Large intestine (tissue), 3 donors: ENCODE data around the gene TRAPPC2L. TPM values are rescaled to one million over a fixed set of nuclear protein-coding genes. Genes with fewer than 3 reads are reported as not detected.
"Not testable (repeated sequence)": the region's sequence is repeated elsewhere in the genome, so short reads cannot be mapped to it uniquely, and the experiment has no call there.

Source experiments
- DNase-seq, 2 donors: peaks; one replicate each; pipeline versions ENCODE4 v3.0.0 to v3.0.0-alpha.2; 2013
- H3K27ac ChIP-seq: one replicate; pipeline ENCODE4 v1.5.1; 2013; ENCODE audit warnings: low read length
- H3K27me3 ChIP-seq: 2 replicates; pipeline ENCODE4 v1.6.1; 2013; ENCODE audit warnings: low read length; ENCODE audit not compliant: control insufficient read depth, insufficient read depth
- H3K36me3 ChIP-seq: 2 replicates; pipeline ENCODE4 v1.6.1; 2013; ENCODE audit warnings: low read length; ENCODE audit not compliant: control insufficient read depth, insufficient read depth
- H3K4me1 ChIP-seq: one replicate; pipeline ENCODE4 v1.6.1; 2013; ENCODE audit warnings: low read length; ENCODE audit not compliant: control insufficient read depth, insufficient read depth
- H3K4me3 ChIP-seq: one replicate; pipeline ENCODE4 v1.5.1; 2013; ENCODE audit warnings: low read length
- H3K9me3 ChIP-seq: one replicate; pipeline ENCODE4 v1.6.1; 2013; ENCODE audit warnings: mild to moderate bottlenecking, low read depth, low read length, moderate library complexity; ENCODE audit not compliant: control insufficient read depth
- WGBS: methylation state at CpG from one replicate; pipeline ENCODE4 v1.1.5; 2013; ENCODE audit warnings: low lambda C conversion rate; ENCODE audit not compliant: insufficient coverage; 5-methylcytosine and 5-hydroxymethylcytosine counted together
- polyA plus RNA-seq: library from polyadenylated mRNA; unstranded; fragments of 120-200 nt; gene quantifications from one replicate; pipeline ENCODE4 v1.2.1, GENCODE V29; 2013

The TRAPPC2L gene
- polyA plus RNA-seq, 1 donor: 96.0 TPM

- H3K27ac ChIP-seq: no peak overlapping the region
- peaks cover 14% of the 10 kb centered on the region for H3K27me3 ChIP-seq
- no peak for DNase-seq
- H3K36me3 ChIP-seq: no peaks in the 10 kb centered on the region
- peaks cover 17% of the 10 kb centered on the region for H3K4me1 ChIP-seq
- peaks cover 19% of the 10 kb centered on the region for H3K9me3 ChIP-seq
- WGBS: no CpG with 5 or more reads among the region's 11 CpGs
- H3K4me3 ChIP-seq: no peak overlapping the region
Measured at GRCh38 chr16:88883946-88884345, 27.0 kb downstream of the TRAPPC2L start.

DNA sequence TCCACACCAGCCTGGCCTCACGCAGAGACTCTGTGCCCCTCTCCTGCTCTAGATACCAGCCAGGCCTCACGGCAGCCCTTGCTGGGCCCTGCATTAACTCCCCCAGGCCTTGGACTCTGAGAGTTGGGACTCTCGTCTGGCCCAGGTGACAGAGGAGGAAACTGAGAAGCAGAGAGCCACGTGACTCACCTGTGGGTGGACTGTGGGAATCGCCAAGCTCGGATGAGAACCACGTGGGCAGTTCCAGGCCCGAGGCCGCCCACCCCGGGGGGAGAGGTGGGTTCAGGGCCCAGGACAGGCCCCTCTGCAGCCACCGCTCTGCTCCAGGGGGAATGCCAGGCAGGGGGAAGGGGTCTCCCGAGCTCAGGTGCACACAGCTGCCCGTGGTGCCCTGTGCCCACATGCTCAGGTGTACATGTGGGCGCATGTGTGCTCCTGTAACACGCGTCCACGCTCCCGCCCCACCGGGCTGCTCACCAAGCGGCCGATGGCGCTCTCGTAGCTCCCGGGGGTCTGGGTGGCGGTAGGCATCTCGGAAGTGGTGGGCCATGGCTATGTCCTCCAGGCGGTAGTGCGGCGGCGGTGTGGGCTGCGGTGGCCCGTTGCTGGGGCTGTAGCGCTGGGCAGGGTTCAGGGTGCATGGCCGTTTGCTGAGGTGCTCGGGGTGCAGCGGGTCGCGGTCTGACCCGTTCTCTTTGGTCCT, 27.8 kb downstream of the TRAPPC2L start:
- Histone ChIP-seq H3K4me3 (no peak overlapping the region), H3K9me3 (peaks cover 23% of the 10 kb centered on the region), H3K4me1 (peaks cover 17% of the 10 kb centered on the region), H3K27me3 (peaks cover 14% of the 10 kb centered on the region), H3K27ac (no peak overlapping the region), H3K36me3 (no peaks in the 10 kb centered on the region)
- WGBS: no CpG with 5 or more reads among the region's 39 CpGs
- DNase-seq: no peak

DNA sequence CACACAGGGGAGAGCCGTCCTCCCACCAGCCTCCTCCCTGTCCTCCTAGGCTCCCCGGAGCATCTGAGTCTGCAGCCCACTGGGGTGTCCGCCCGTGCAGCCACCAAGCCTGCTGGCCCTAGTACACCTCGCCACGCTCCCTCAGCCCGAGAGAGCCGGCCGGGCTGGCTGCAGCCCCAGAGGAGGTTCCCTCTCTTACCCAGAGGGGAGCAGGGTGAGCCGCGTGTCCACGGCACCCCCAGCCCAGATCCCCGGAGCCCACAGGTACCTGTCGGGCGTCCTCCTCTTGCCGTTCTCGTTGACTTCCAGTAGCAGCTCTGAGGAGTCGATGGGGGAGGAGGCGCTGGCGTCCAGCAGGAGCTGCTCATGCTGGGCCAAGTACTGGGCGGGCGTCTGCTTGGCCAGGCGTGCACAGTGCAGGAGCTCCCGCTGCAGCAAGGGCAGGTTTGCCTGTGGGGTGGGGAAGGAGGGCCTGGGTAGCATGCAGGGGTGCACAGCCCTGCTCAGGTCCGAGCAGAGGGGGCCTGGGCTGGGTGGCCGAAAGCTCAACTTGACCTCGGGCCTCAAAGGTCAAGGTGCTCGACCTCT, 28.9 kb downstream of the TRAPPC2L start:
- Histone ChIP-seq H3K4me3 (no peak overlapping the region), H3K4me1 (peaks cover 8% of the 10 kb centered on the region), H3K27ac (no peak overlapping the region), H3K36me3 (peaks cover 3% of the 10 kb centered on the region), H3K27me3 (peaks cover 10% of the 10 kb centered on the region), H3K9me3 (peaks cover 31% of the 10 kb centered on the region)
- no CpG with 5 or more reads among the region's 28 CpGs for WGBS
- no peak for DNase-seq

DNA sequence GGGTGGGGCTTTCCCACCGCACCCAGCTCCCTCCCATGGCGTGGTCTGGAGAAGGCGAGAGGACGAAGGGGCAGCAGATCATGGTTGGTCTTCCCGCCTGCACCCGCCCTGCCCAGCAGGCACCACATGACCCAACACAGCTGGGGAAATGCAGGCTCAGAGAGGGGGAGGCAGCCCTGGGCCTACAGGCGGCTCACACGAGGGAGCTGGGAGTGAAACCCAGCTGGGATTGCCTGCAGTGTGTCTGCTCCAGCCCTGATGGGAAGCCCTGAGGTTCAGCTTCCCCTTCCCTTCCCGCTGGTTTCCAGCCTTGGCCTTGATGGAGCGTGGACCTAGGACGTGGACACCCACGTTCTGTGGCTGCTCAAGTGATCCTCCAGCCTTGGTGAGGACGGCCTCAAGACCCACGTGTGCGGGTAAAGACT, 29.5 kb downstream of the TRAPPC2L start:
- no CpG with 5 or more reads among the region's 15 CpGs for WGBS
- peaks cover 35% of the 10 kb centered on the region for H3K9me3 ChIP-seq
- H3K4me1 ChIP-seq: peaks cover 4% of the 10 kb centered on the region
- no peak for DNase-seq
- peaks cover 3% of the 10 kb centered on the region for H3K36me3 ChIP-seq
- H3K27me3 ChIP-seq: peaks cover 3% of the 10 kb centered on the region
- no peak overlapping the region for H3K27ac ChIP-seq
- no peak overlapping the region for H3K4me3 ChIP-seq

- Histone ChIP-seq H3K36me3 (peaks cover 3% of the 10 kb centered on the region), H3K4me3 (no peak overlapping the region), H3K4me1 (no peaks in the 10 kb centered on the region), H3K27me3 (no peaks in the 10 kb centered on the region), H3K9me3 (peaks cover 35% of the 10 kb centered on the region), H3K27ac (no peak overlapping the region)
- no CpG with 5 or more reads among the region's 39 CpGs for WGBS
- DNase-seq: peak; percentile 43 to 50
Measured at GRCh38 chr16:88886845-88887521, 30.1 kb downstream of the TRAPPC2L start.

- H3K4me1 ChIP-seq: no peaks in the 10 kb centered on the region
- H3K36me3 ChIP-seq: peaks cover 3% of the 10 kb centered on the region
- no peak for DNase-seq
- no CpG with 5 or more reads among the region's 14 CpGs for WGBS
- no peaks in the 10 kb centered on the region for H3K27me3 ChIP-seq
- no peak overlapping the region for H3K4me3 ChIP-seq
- H3K9me3 ChIP-seq: peaks cover 27% of the 10 kb centered on the region
- H3K27ac ChIP-seq: no peak overlapping the region
Measured at GRCh38 chr16:88888057-88888456, 31.1 kb downstream of the TRAPPC2L start.

DNA sequence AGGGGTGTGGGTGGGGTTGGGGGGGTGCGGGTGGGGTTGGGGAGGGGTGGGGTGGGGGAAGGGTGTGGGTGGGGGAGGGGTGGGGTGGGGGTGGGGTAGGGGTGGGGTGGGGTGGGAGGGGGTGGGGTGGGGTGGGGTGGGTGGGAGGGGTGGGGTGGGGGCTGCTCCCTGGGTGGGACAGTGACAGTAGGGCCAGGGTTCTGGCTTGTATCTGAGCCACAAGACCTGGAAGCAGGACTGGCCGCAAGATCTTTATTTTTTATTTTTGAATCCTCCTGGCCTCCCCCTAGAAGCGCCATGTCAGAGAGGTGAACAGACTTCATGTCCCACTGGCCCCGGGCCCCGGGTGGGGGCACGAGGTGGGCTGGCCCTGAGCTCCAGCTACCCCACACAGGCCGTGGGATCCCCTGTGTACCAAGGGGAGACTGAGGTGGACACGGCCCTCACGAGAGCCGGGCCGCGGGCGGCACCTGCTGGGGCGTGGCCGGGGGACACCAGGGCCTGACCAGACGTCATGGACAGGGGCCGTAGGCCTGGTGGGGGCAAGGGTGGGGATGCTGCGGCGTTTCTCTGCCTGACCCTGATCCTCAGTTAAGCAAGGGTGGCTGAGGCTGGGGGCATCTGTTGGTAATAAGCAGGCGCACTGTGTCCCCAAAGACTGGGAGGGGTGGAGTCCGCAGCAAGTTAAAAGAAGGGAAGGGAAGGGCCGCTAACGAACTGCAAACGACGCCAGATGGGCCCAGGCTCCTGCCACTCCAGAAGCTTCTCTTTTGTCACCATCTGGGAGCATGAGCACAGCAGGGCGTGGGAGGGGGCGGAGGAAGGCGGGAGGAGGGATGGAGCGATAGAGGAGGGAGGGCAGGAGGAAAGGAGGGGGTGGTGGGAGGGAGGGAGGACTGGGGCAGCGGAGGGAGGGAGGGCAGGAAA, 31.8 kb downstream of the TRAPPC2L start:
- no peak for DNase-seq
- H3K36me3 ChIP-seq: peaks cover 3% of the 10 kb centered on the region
- no peaks in the 10 kb centered on the region for H3K27me3 ChIP-seq
- peaks cover 27% of the 10 kb centered on the region for H3K9me3 ChIP-seq
- H3K4me1 ChIP-seq: no peaks in the 10 kb centered on the region
- no peak overlapping the region for H3K4me3 ChIP-seq
- no peak overlapping the region for H3K27ac ChIP-seq
- WGBS: no CpG with 5 or more reads among the region's 30 CpGs

DNA sequence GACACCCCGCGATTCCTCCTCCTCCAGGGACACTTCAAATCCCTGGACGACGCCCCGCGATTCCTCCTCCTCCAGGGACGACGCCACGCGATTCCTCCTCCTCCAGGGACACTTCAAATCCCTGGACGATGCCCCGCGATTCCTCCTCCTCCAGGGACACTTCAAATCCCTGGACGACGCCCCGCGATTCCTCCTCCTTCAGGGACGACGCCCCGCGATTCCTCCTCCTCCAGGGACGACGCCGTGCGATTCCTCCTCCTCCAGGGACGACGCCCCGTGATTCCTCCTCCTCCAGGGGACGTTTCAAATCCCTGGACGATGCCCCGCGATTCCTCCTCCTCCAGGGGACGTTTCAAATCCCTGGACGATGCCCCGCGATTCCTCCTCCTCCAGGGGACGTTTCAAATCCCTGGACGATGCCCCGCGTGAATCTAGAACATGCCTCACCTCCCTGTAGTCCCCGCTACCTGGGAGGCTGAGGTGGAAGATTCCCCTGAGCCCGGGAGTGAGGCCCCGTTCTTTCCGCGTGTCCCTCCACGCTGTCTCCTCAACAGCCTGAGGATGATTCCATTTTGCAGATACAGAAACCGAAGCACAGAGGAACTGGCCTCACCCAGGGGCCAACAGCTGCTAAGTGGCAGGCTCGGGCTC, 32.9 kb downstream of the TRAPPC2L start:
- H3K4me1 ChIP-seq, H3K27me3 ChIP-seq, H3K27ac ChIP-seq, H3K4me3 ChIP-seq, DNase-seq, H3K36me3 ChIP-seq: not testable (repeated sequence)
- no CpG with 5 or more reads among the region's 48 CpGs for WGBS
- peaks cover 27% of the 10 kb centered on the region for H3K9me3 ChIP-seq

GRCh38 chr16:88891083-88891482, 34.2 kb downstream of the TRAPPC2L start:
- peaks cover 27% of the 10 kb centered on the region for H3K9me3 ChIP-seq
- no peak overlapping the region for H3K4me3 ChIP-seq
- no peaks in the 10 kb centered on the region for H3K27me3 ChIP-seq
- no peak overlapping the region for H3K27ac ChIP-seq
- no peak for DNase-seq
- H3K36me3 ChIP-seq: peaks cover 3% of the 10 kb centered on the region
- WGBS: no CpG with 5 or more reads among the region's 16 CpGs
- H3K4me1 ChIP-seq: no peaks in the 10 kb centered on the region
